GM12878 (cell line): ENCODE data around the gene DNAJC7.

Experiments used
- CBX3 ChIP-seq: fragments of 200-600 bp; sonication (generic); IDR thresholded peaks from 2 replicates; pipeline ENCODE4 v1.6.1; 2016; ENCODE audit warnings: low read depth, borderline replicate concordance
- CTCF ChIP-seq, 3 experiments: IDR thresholded peaks in 2 of 3; conservative IDR thresholded peaks in 1 of 3; 2 replicates each; pipeline ENCODE4 v1.5.1; 2011; ENCODE audit warnings: low read depth in 3 of 3, low read length in 3 of 3, mild to moderate bottlenecking in 3 of 3, control low read depth in 2 of 3, moderate library complexity in 2 of 3, inconsistent platforms in 1 of 3, mixed read lengths in 1 of 3; ENCODE audit not compliant: control insufficient read depth in 2 of 3, insufficient read depth in 1 of 3; ENCODE audit errors: extremely low read depth in 1 of 3
- EGR1 ChIP-seq, 2 experiments: IDR thresholded peaks; 1 replicate in 1 of 2; 2 replicates in 1 of 2; pipeline ENCODE4 v1.6.1; 2011 to 2012; ENCODE audit warnings: low read depth in 2 of 2, low read length in 2 of 2, borderline replicate concordance in 1 of 2, mild to moderate bottlenecking in 1 of 2, moderate library complexity in 1 of 2
- ESRRA ChIP-seq: IDR thresholded peaks from 2 replicates; pipeline ENCODE4 v1.6.1; 2012; ENCODE audit warnings: mild to moderate bottlenecking, low read length, improper control_type of control experiment
- MYC ChIP-seq: IDR thresholded peaks from 2 replicates; pipeline ENCODE4 v1.6.1; 2011; ENCODE audit warnings: mild to moderate bottlenecking, low read length, moderate library complexity, inconsistent platforms; ENCODE audit not compliant: insufficient read depth, insufficient replicate concordance, insufficient read length, severe bottlenecking
- PBX3 ChIP-seq: IDR thresholded peaks from 2 replicates; pipeline ENCODE4 v1.6.1; 2011; ENCODE audit warnings: mild to moderate bottlenecking, low read depth, low read length, moderate library complexity; ENCODE audit not compliant: insufficient replicate concordance
- POLR2A ChIP-seq: IDR thresholded peaks from 2 replicates; pipeline ENCODE4 v1.6.1; 2011; ENCODE audit warnings: low read depth, mild to moderate bottlenecking, low read length
- RCOR1 ChIP-seq: conservative IDR thresholded peaks from 2 replicates; pipeline ENCODE4 v1.6.1; 2012; ENCODE audit warnings: low read depth, low read length, improper control_type of control experiment
- ZBTB11 ChIP-seq: fragments of 450-650 bp; formaldehyde crosslinking; IDR thresholded peaks from 2 replicates; pipeline ENCODE4 v1.5.0; 2022; ENCODE audit warnings: mild to moderate bottlenecking, missing genetic modification characterization

GRCh38 chr17:42055496-42055895 is 38.3 kb upstream of the DNAJC7 start:
- TF ChIP-seq ZBTB11 (CRISPR knock-in tag) = no peak
- TF ChIP-seq ESRRA = no peak
- no peak for TF ChIP-seq PBX3
- TF ChIP-seq CTCF (IDR thresholded peaks at IDR 0.05 in 2 of 3, conservative IDR thresholded peaks at IDR 0.05 in 1 of 3; ENCODE audit: control insufficient read depth in 2 of 3, extremely low read depth in 1 of 3, insufficient read depth in 1 of 3, low read depth in 3 of 3, low read length in 3 of 3) = no peak
- TF ChIP-seq CBX3 = no peak
- TF ChIP-seq RCOR1 = no peak
- no peak for TF ChIP-seq MYC
- no peak for TF ChIP-seq EGR1 (IDR thresholded peaks at IDR 0.05; ENCODE audit: borderline replicate concordance in 1 of 2, low read depth in 2 of 2, low read length in 2 of 2)
- TF ChIP-seq POLR2A = no peak
